DND-41 (cell line): Measurements from ENCODE around the gene PAM16.

Source experiments
- ATAC-seq: fragments of 200-7000 bp; cut with Tn5 transposase; 3 replicates; pipeline ENCODE4 v1.9.1; 2021; ENCODE audit warnings: low read depth; ENCODE audit not compliant: insufficient read depth
- DNase-seq: peaks from one replicate; pipeline ENCODE4 v3.0.0-alpha.2; 2020
- H2AFZ ChIP-seq: 2 replicates; pipeline ENCODE4 v1.6.0; 2012; ENCODE audit warnings: low read depth, low read length
- H3K27ac ChIP-seq: 2 replicates; pipeline ENCODE4 v1.5.1; 2012; ENCODE audit warnings: low read length, inconsistent platforms
- H3K27me3 ChIP-seq: fragments of 200-600 bp; sonication (generic); 2 replicates; pipeline ENCODE4 v1.6.0; 2012; ENCODE audit warnings: low read length, mild to moderate bottlenecking, inconsistent platforms; ENCODE audit not compliant: insufficient read depth, poor library complexity
- H3K36me3 ChIP-seq: 2 replicates; pipeline ENCODE4 v1.5.1; 2012; ENCODE audit warnings: low read length, inconsistent platforms; ENCODE audit not compliant: insufficient read depth
- H3K4me1 ChIP-seq: 2 replicates; pipeline ENCODE4 v1.5.1; 2012; ENCODE audit warnings: mild to moderate bottlenecking, low read length; ENCODE audit not compliant: insufficient read depth
- H3K4me2 ChIP-seq: 2 replicates; pipeline ENCODE4 v1.6.0; 2012; ENCODE audit warnings: mild to moderate bottlenecking, moderate library complexity, low read length, inconsistent platforms; ENCODE audit not compliant: insufficient read depth
- H3K4me3 ChIP-seq, 2 experiments: fragments of 200-600 bp in 1 of 2; shearing (Covaris generic) in 1 of 2; 2 replicates each; pipeline ENCODE4 v1.5.1; 2012 to 2016; ENCODE audit warnings: inconsistent platforms in 2 of 2, low read length in 2 of 2, mild to moderate bottlenecking in 2 of 2, low read depth in 1 of 2, moderate library complexity in 1 of 2
- H3K79me2 ChIP-seq: 2 replicates; pipeline ENCODE4 v1.6.0; 2012; ENCODE audit warnings: low read length, inconsistent platforms; ENCODE audit not compliant: insufficient read depth
- H3K9ac ChIP-seq: 2 replicates; pipeline ENCODE4 v1.6.0; 2012; ENCODE audit warnings: low read depth, mild to moderate bottlenecking, inconsistent platforms, low read length, moderate library complexity
- H3K9me3 ChIP-seq: 2 replicates; pipeline ENCODE4 v1.5.1; 2012; ENCODE audit warnings: low read length, moderate library complexity, mild to moderate bottlenecking, inconsistent platforms; ENCODE audit not compliant: insufficient read depth, severe bottlenecking
- H4K20me1 ChIP-seq: 2 replicates; pipeline ENCODE4 v1.6.0; 2012; ENCODE audit warnings: low read length; ENCODE audit not compliant: insufficient read depth
- EZH2 ChIP-seq: IDR thresholded peaks from 3 replicates; pipeline ENCODE4 v1.6.1; 2012; ENCODE audit warnings: borderline replicate concordance, low read depth, mild to moderate bottlenecking, moderate library complexity, low read length, inconsistent platforms; ENCODE audit not compliant: severe bottlenecking
- TF ChIP-seq, protein P1 (sequence below): IDR thresholded peaks from 2 replicates; pipeline ENCODE4 v1.5.1; 2012; ENCODE audit warnings: borderline replicate concordance, low read length, moderate library complexity, mild to moderate bottlenecking; ENCODE audit not compliant: poor library complexity, severe bottlenecking; ENCODE audit errors: extremely low read depth

PAM16 gene

DNA sequence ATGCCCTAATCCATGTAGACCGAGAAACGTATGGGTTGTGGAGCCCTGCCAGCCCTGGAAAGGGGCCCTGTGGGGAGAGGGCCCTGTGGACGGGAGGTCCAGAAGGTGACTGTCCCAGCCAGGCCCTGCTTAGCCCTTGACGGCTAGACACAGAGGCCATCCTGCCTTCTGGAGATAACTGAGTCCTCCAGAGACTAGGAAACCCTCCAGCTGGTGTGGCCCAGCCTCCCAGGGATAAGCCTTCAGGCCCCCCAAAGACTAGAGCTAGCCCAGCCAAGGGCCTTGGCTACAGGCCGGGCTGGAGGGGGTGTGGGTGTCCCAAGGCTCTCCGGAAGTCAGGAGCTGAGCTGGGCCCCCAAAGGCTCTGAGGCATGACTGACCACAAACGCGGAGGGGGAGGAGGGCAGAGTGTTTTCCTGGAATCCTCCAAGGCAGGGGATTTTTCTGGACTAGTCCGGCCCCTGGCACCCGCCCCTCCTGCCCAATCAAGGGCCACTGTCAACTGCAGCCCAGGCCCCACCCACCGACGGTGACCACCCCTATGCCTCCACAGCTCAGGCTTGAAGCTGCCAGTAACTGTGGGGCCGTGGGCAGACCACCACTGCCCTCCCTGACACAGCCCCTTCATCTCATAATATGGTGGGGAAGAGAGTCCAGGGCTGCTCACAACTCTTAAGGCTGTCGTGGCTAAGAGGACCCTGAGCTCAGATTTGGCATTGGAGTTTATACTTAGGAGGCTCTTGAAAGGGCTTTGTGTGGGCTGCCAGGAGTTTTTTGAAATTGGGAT is 19.6 kb upstream of the PAM16 start:
- no peak overlapping the region for H3K9ac ChIP-seq
- H3K9me3 ChIP-seq: no peaks in the 10 kb centered on the region
- H3K4me3 ChIP-seq: no peak overlapping the region
- peaks cover 47% of the 10 kb centered on the region for H4K20me1 ChIP-seq
- no peak for TF ChIP-seq EZH2
- TF ChIP-seq, protein P1, sequence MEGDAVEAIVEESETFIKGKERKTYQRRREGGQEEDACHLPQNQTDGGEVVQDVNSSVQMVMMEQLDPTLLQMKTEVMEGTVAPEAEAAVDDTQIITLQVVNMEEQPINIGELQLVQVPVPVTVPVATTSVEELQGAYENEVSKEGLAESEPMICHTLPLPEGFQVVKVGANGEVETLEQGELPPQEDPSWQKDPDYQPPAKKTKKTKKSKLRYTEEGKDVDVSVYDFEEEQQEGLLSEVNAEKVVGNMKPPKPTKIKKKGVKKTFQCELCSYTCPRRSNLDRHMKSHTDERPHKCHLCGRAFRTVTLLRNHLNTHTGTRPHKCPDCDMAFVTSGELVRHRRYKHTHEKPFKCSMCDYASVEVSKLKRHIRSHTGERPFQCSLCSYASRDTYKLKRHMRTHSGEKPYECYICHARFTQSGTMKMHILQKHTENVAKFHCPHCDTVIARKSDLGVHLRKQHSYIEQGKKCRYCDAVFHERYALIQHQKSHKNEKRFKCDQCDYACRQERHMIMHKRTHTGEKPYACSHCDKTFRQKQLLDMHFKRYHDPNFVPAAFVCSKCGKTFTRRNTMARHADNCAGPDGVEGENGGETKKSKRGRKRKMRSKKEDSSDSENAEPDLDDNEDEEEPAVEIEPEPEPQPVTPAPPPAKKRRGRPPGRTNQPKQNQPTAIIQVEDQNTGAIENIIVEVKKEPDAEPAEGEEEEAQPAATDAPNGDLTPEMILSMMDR: no peak
- H3K27ac ChIP-seq: no peak overlapping the region
- no peak for ATAC-seq
- no peaks in the 10 kb centered on the region for H3K27me3 ChIP-seq
- no peak overlapping the region for H3K4me2 ChIP-seq
- no peaks in the 10 kb centered on the region for H3K79me2 ChIP-seq
- no peak overlapping the region for H2AFZ ChIP-seq
- no peaks in the 10 kb centered on the region for H3K4me1 ChIP-seq
- H3K36me3 ChIP-seq: peaks cover 16% of the 10 kb centered on the region
- no peak for DNase-seq

- Histone ChIP-seq H3K9ac (no peak overlapping the region), H4K20me1 (peaks cover 46% of the 10 kb centered on the region), H3K4me1 (no peaks in the 10 kb centered on the region), H2AFZ (no peak overlapping the region), H3K9me3 (no peaks in the 10 kb centered on the region), H3K4me3 (no peak overlapping the region), H3K27ac (no peak overlapping the region), H3K36me3 (peaks cover 22% of the 10 kb centered on the region), H3K27me3 (no peaks in the 10 kb centered on the region), H3K4me2 (no peak overlapping the region), H3K79me2 (no peaks in the 10 kb centered on the region)
- TF ChIP-seq, protein P1: no peak
- TF ChIP-seq EZH2: no peak
- DNase-seq (no peak), ATAC-seq (no peak)
These were observed 19.0 kb upstream of the PAM16 start for GRCh38 chr16:4370151-4370550.

DNA sequence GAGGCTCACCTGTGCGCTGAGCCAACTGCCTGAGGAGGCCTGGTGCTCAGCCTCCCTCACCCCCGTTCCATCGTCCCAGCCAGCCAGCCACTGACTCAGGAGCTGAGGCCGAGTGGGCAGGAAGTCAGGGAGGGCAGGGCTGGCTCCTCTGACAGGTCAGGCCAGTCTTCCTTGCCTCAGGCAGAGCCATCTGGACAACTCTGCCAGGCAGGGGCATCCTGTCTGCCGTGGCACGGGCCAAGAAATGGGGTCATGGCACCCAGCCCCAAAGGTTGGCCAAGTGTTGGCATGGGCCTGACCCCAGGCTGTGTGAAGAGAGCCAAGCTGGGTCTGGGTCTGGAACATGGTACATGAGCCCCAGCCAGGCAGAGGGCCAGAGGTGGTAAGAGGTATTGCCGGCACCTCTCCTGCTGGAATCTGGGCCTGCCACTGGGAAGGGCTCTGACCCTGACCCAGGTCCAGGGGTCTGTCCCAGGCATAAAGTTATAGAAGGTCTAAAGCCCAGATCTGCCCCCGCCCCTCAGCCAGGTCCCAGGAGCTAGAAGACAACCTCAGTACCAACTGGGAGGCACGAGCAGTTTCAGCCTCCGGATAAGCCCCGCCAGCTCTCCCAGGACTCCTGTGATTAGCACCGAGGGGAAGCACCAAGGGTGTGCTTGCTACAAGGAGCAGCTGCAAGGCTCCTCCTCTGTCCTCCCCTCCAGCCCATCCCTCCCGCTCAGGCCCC is 18.0 kb upstream of the PAM16 start:
- Histone ChIP-seq H3K36me3 (peaks cover 32% of the 10 kb centered on the region), H3K9ac (no peak overlapping the region), H3K4me2 (no peak overlapping the region), H3K4me1 (no peaks in the 10 kb centered on the region), H3K9me3 (no peaks in the 10 kb centered on the region), H4K20me1 (peaks cover 38% of the 10 kb centered on the region), H3K79me2 (no peaks in the 10 kb centered on the region), H2AFZ (no peak overlapping the region), H3K27ac (no peak overlapping the region), H3K27me3 (no peaks in the 10 kb centered on the region), H3K4me3 (no peak overlapping the region)
- TF ChIP-seq, protein P1: no peak
- no peak for TF ChIP-seq EZH2
- ATAC-seq: no peak
- no peak for DNase-seq
